NCI-H2196 (cell line): ENCODE results near the gene SEC31A.
"Not testable (repeated sequence)": the region's sequence is repeated elsewhere in the genome, so short reads cannot be mapped to it uniquely, and the experiment has no call there.

Source experiments
- DNase-seq: peaks from one replicate; lab custom pipeline; 2025; ENCODE audit not compliant: unreplicated experiment; lab: John Stamatoyannopoulos, UW

Gene SEC31A

GRCh38 chr4:82850684-82851083, 40.3 kb downstream of the SEC31A start:
- no peak for DNase-seq

GRCh38 chr4:82848706-82849105, 42.2 kb downstream of the SEC31A start:
- DNase-seq, result no peak

GRCh38 chr4:82842593-82842992, 48.4 kb downstream of the SEC31A start:
- no peak for DNase-seq

DNA sequence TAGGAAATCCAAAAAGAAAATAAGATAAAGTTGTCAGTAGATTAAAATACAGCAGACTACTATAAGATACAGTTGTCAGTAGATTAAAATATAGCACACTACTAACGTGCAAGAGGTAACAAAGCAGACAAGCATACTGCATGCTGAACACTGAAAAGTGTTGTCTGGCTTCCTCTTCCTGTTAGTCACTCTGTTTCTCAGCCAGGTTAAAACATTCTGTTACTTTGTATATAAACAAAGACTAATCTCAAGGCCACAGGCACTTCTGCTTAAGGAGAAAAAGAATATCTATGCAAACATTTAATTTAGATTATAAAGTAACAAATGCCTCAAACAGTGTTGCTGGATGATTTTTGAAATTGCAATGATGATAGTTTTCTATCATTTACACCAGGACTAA, 51.3 kb downstream of the SEC31A start:
- DNase-seq, result no peak

GRCh38 chr4:82833696-82834313, 57.1 kb downstream of the SEC31A start:
- DNase-seq, result no peak

GRCh38 chr4:82833060-82833459, 57.9 kb downstream of the SEC31A start:
- DNase-seq, result not testable (repeated sequence)

GRCh38 chr4:82825425-82825824, 65.5 kb downstream of the SEC31A start:
- no peak for DNase-seq

DNA sequence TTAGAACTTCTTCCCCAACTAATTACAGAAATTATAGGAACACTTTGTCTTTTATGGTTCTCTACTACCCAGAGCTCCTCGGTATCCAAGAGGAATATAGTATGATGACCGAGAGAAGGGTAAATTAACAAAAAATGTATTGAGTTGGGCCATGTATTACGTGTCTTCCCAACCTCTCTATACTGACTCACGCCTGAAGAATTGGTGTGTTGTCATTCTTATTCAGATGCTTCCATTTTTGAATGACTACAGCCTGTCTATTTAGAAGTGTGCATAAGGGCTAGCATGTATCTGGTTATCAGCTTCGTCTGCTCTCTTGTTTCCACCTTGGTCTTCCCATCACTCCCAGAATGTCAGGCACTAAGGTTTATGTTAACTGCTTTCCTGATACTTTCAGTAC, 67.9 kb downstream of the SEC31A start:
- no peak for DNase-seq

DNA sequence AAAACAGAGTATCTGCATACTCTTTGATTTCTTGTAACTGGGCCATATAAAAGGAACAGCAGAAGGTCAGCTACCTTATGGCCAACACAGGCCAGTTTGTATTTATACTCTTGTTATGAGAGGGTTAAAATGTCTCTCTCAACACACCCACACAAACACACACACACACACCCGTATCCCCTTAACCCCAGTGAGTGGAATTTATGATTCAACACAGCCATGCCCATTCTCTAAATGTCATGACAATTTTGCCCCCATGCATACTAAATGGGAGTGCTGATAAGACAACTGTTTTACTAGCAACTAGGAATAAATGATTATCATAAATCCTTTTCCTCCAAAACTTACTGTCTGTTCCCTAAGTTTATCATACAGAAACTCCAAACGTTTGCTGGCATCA, 70.3 kb downstream of the SEC31A start:
- DNase-seq, result no peak

DNA sequence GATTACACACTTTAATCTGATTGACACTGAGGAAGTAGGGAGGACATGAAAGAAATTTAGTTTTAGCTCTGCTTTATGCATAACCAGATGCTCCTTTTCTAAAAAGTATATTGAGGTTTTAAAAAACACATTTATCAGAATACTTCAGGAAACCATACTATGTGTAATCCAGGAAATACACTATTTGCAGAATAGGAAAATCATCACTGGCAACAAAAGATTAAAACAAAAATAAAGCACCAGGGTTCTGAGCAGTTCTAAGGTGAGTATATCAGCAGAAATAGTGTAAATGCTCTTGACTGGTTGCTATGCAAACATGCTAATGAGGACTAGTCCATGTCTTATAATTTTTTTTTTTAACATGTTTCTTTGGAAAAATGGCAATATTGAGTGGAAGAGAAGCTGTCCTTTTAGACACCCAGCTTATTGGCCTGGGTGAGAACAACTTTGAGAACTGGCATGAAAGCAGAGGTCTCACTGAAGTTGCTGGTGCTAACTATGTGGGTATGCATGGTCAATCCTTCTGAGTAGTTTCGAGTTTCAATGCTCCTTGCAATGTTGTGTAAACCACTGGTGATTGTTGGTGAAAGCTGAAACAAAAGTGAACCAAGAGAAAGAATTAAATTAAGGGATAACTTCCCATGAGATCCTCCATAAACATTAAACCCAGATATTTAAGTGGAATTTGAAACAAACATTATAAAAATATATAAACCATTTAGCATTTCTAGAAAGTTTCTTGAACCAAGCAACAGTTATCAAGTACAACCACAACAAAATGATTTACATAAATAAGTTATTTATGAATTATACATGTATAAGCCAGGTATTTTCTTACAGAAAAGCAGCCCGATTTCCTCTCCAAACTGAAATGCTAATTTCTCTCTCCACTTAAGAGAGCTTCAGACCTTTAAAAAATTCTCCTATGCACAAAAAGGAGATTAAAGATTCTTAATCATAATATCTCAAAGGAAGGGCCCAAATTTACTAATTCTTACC, 72.0 kb downstream of the SEC31A start:
- DNase-seq, result no peak

DNA sequence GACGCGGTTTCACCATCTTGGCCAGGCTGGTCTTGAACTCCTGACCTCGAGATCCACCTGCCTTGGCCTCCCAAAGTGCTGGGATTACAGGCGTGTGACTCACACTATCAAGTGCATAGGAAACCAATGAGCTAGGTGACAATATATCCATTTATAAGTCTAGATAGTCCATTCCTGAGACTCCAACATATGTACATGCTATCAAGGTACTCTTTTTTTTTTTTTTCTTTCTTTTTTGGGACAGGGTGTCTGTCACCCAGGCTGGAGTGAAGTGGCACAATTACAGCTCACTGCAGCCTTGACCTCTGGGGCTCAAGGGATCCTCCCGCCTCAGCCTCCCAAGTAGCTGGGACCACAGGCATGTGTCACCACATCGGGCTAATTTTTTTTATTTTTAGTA, 74.1 kb downstream of the SEC31A start:
- DNase-seq, result not testable (repeated sequence)

DNA sequence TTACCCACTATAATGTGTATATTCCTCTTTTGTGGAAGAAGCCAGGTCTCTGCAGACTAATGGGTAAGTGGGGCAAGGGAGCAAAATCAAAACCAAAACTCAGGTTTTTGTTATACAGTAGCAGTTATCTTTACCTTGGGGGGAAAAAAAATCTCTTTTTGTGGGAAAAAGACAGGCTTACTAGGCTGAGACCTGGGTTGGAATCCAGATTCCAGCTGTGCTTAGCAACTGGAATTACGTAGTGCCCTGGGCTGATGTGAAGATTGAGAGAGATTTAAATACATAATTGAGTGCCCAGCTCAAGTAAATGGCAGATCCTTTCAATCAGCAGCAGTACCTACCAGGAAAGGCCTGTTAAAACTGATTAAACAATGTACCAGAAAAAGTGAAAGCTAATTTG, 76.9 kb downstream of the SEC31A start:
- DNase-seq, result no peak

DNA sequence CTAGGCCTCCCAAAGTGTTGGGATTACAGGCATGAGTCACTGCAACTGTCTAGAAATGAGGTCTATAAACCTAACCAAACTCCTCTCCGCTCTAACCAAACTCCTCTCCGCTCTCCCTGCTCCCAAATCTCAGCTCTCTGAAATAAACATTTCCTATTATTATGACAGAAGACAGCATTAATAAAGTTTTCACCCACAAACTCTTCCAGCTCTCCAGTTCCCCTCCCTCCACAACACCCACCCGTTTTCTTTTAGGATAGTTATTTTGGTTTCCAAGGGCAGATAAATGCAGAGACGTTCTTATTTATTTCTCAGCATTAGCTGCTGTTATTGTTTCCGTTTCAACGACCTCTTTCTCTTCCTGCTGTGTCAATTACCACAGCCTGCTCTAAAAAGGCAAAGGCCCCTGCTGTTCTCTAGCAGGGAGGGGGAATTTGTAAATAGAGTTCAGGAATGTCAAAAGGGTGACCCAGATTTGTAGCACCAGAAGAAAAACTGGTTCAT, 79.1 kb downstream of the SEC31A start:
- DNase-seq, result no peak

DNA sequence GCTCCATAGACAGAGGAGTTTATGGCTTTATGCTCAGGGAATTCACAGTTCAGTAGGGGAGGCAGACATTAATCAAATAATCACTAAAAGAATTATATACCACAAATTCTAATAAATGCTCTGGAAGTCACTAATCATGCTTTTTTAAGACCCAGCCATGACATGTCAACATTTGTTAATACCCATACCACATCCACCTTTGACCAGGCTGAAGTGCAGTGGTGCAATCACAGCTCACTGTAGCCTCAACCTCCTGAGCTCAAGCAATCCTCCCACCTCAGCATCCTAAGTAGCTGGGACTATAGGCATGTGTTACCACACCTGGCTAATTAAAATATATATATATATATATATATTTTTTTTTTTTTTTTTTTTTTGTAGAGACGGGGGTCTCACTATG, 79.6 kb downstream of the SEC31A start:
- no peak for DNase-seq

DNA sequence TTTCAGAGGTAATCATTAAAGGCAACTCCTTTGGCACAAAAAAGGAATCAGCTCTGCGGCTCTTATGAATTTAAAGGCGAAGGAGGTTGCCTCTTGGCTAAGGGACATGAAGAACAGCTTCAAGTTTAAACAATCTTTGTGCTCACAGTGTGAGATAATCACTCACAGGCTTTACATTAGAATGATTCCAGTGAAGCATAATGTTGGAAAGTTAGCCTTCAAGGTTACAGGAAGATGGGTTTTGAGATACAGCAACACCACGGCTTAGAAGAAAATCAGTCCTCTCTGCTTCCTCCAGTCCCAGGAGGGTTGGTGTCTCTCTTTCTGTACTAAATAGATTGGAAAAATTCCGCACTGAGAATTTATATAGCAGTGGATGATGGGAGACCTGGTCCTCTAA, 80.8 kb downstream of the SEC31A start:
- no peak for DNase-seq

- DNase-seq, result no peak
Measured at GRCh38 chr4:82809619-82810018, 81.3 kb downstream of the SEC31A start.

- DNase-seq, result no peak
Measured at GRCh38 chr4:82803746-82804145, 87.2 kb downstream of the SEC31A start.

GRCh38 chr4:82802911-82803310, 88.0 kb downstream of the SEC31A start:
- DNase-seq, result no peak

DNA sequence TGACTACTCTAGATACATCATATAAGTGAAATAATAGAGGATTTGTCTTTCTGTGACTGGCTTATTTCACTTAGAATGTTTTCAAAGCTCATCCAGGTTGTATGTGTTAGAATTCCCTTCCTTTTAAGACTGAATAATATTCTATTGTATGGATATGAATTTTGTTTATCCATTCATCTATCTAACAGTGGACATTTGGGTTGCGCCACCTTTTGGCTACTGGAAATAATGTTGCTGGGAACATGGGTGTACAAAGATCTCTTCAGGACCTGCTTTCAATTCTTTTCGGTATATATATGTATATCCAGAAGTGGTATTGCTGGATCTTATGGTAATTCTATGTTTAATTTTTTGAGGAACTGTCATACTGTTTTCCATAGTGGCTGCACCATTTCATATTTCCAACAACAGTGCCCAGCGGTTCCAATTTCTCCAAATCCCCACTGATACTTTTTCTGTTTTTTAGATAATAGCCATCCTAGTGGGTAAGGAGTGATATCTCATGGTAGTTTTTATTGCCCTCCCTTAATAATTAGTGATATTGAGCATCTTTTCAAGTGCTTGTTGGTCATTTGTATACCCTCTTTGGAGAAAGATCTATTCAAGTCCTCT, 88.9 kb downstream of the SEC31A start:
- DNase-seq, result peak; percentile 20

GRCh38 chr4:82799006-82799881, 91.7 kb downstream of the SEC31A start:
- no peak for DNase-seq
